OCI-LY3 (cell line): ENCODE results near the gene FAM234A.

Experiments used
- H2AFZ ChIP-seq: fragments of 200-600, 300-600 bp; shearing (Covaris generic); 2 replicates; pipeline ENCODE4 v1.6.0; 2014; ENCODE audit warnings: antibody characterized with exemption, low read depth, low read length
- H3K27ac ChIP-seq: fragments of 200-600, 300-600 bp; sonication (generic); 2 replicates; pipeline ENCODE4 v1.5.1; 2014; ENCODE audit warnings: mild to moderate bottlenecking, low read length, moderate library complexity, mixed read lengths
- H3K27me3 ChIP-seq: fragments of 200-600, 300-600 bp; sonication (generic); 2 replicates; pipeline ENCODE4 v1.6.1; 2014; ENCODE audit warnings: low read depth, low read length, mixed read lengths
- H3K36me3 ChIP-seq: fragments of 200-600, 300-600 bp; sonication (generic); replicated peaks from 2 replicates; pipeline ENCODE3; 2014; ENCODE audit warnings: low read depth, low read length, mixed read lengths
- H3K4me1 ChIP-seq: fragments of 300-600, 200-600 bp; sonication (generic); 2 replicates; pipeline ENCODE4 v1.6.1; 2014; ENCODE audit warnings: low read length, mixed read lengths
- H3K4me2 ChIP-seq: fragments of 200-600, 300-600 bp; sonication (generic); 2 replicates; pipeline ENCODE4 v1.6.1; 2014; ENCODE audit warnings: low read length, mixed read lengths
- H3K4me3 ChIP-seq: fragments of 300-600, 200-600 bp; sonication (generic); 2 replicates; pipeline ENCODE4 v1.5.1; 2014; ENCODE audit warnings: antibody characterized with exemption, mild to moderate bottlenecking, low read length, moderate library complexity
- H3K79me2 ChIP-seq: fragments of 300-600, 200-600 bp; shearing (Covaris generic); 2 replicates; pipeline ENCODE4 v1.6.1; 2014; ENCODE audit warnings: mild to moderate bottlenecking, low read length, mixed read lengths
- H3K9ac ChIP-seq: fragments of 300-600, 200-600 bp; shearing (Covaris generic); 2 replicates; pipeline ENCODE4 v1.6.0; 2014; ENCODE audit warnings: mild to moderate bottlenecking, low read length, moderate library complexity
- H3K9me3 ChIP-seq: fragments of 200-600, 300-600 bp; shearing (Covaris generic); 2 replicates; pipeline ENCODE4 v1.6.1; 2014; ENCODE audit warnings: low read length, mixed read lengths; ENCODE audit not compliant: insufficient read depth
- H4K20me1 ChIP-seq: fragments of 200-600, 300-600 bp; sonication (generic); 2 replicates; pipeline ENCODE4 v1.6.1; 2016; ENCODE audit warnings: low read length, mixed read lengths; ENCODE audit not compliant: insufficient read depth
- EZH2phosphoT487 ChIP-seq: fragments of 200-600 bp; shearing (Covaris generic); IDR thresholded peaks from 2 replicates; pipeline ENCODE4 v1.6.1; 2018; ENCODE audit warnings: antibody characterized with exemption, mixed run types, low read depth
- TF ChIP-seq, protein P1 (sequence below): fragments of 200-600, 300-600 bp; sonication (generic); IDR thresholded peaks from 2 replicates; pipeline ENCODE4 v1.5.1; 2014; ENCODE audit warnings: antibody characterized with exemption, low read length, low read depth

The FAM234A gene

DNA sequence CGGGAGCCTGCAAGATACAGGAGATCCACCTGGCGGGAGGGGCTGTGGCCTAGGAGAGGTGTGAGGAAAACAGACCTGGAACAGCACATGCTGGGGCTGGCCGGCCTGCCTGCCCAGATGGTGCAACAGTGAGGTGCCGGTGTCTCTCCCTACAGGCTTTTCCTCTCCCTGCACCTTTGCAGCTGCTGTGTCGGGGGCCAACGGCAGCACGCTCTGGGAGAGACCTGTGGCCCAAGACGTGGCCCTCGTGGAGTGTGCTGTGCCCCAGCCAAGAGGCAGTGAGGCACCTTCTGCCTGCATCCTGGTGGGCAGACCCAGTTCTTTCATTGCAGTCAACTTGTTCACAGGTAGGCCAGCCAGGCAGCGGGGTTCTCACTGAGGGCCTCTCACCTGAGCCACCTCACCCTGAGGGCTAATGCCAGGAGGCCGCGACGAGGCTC, 25.2 kb downstream of the FAM234A start:
- H4K20me1 ChIP-seq: no peaks in the 10 kb centered on the region
- no peak overlapping the region for H3K9ac ChIP-seq

DNA sequence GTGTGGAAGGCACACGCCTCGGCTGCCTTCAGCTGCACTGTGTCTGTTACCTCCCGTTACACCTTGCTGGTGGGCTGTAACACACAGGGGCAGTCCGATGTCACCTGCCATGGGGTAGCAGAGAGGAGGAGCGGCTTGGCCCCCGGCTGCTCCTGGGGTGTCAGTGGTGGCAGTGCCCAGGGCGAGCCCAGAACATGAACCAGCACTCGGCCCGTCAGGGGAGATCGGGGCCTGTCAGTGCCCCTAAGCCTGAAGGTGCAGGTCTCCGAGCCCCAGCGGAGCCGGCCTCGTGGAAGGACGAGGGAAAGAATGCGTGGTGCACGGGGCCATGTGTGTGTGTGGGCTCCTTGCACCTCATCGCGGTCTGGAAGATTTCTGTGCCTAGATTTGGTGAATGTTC, 25.7 kb downstream of the FAM234A start:
- H3K4me2 ChIP-seq: no peak overlapping the region
- no peak overlapping the region for H3K4me3 ChIP-seq
- no peaks in the 10 kb centered on the region for H3K27me3 ChIP-seq
- H3K4me1 ChIP-seq: peaks cover 20% of the 10 kb centered on the region
- H3K27ac ChIP-seq: no peak overlapping the region
- TF ChIP-seq EZH2phosphoT487: no peak
- TF ChIP-seq, protein P1, sequence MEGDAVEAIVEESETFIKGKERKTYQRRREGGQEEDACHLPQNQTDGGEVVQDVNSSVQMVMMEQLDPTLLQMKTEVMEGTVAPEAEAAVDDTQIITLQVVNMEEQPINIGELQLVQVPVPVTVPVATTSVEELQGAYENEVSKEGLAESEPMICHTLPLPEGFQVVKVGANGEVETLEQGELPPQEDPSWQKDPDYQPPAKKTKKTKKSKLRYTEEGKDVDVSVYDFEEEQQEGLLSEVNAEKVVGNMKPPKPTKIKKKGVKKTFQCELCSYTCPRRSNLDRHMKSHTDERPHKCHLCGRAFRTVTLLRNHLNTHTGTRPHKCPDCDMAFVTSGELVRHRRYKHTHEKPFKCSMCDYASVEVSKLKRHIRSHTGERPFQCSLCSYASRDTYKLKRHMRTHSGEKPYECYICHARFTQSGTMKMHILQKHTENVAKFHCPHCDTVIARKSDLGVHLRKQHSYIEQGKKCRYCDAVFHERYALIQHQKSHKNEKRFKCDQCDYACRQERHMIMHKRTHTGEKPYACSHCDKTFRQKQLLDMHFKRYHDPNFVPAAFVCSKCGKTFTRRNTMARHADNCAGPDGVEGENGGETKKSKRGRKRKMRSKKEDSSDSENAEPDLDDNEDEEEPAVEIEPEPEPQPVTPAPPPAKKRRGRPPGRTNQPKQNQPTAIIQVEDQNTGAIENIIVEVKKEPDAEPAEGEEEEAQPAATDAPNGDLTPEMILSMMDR: no peak
- H3K9me3 ChIP-seq: no peaks in the 10 kb centered on the region
- no peaks in the 10 kb centered on the region for H3K36me3 ChIP-seq
- no peaks in the 10 kb centered on the region for H4K20me1 ChIP-seq
- no peaks in the 10 kb centered on the region for H3K79me2 ChIP-seq
- no peak overlapping the region for H3K9ac ChIP-seq
- H2AFZ ChIP-seq: no peak overlapping the region

More for the DNA sequence above, 25.2 kb downstream of the FAM234A start:
- H3K4me3 ChIP-seq: no peak overlapping the region
- no peak overlapping the region for H3K27ac ChIP-seq
- peaks cover 20% of the 10 kb centered on the region for H3K4me1 ChIP-seq
- H3K9me3 ChIP-seq: no peaks in the 10 kb centered on the region
- no peak overlapping the region for H3K4me2 ChIP-seq
- no peak overlapping the region for H2AFZ ChIP-seq
- no peak for TF ChIP-seq EZH2phosphoT487
- TF ChIP-seq, protein P1: no peak
- no peaks in the 10 kb centered on the region for H3K27me3 ChIP-seq
- no peaks in the 10 kb centered on the region for H3K36me3 ChIP-seq
- H3K79me2 ChIP-seq: no peaks in the 10 kb centered on the region

DNA sequence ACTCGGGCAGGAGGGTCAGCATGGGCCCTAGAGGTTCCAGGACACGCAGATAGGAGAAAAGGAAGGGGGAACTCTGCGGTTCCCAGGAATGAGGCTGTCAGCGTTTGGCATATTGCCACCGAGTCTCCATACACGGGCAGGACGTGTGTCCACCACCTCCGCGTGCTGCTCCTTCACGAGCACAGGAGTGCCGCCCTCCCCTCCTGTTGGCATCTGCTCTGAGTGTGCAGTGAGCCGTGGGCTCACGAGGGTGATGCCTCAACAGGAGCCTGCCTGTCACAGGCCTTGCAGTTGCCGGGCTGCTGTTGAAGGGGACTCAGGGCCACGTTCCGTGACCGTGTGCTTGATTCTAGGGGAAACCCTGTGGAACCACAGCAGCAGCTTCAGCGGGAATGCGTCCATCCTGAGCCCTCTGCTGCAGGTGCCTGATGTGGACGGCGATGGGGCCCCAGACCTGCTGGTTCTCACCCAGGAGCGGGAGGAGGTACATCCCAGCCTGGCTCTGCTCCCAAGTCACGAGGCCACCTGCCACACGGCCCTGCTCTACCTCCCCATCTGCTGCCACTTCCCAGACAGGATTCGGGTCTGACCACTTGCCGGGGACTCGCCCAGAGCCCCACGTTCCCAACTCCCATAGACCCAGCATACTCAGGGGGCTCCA, 26.5 kb downstream of the FAM234A start:
- peaks cover 20% of the 10 kb centered on the region for H3K4me1 ChIP-seq
- H3K9me3 ChIP-seq: no peaks in the 10 kb centered on the region
- H2AFZ ChIP-seq: no peak overlapping the region
- peak overlapping the region; percentile 39 for H3K27ac ChIP-seq
- H3K4me3 ChIP-seq: peak overlapping the region; percentile 13; the same call in 1 of the 2 replicates
- peak overlapping the region; percentile 1; the same call in 1 of the 2 replicates for H3K9ac ChIP-seq
- no peak for TF ChIP-seq EZH2phosphoT487
- TF ChIP-seq, protein P1: no peak
- no peaks in the 10 kb centered on the region for H3K27me3 ChIP-seq
- H3K36me3 ChIP-seq: no peaks in the 10 kb centered on the region
- H3K79me2 ChIP-seq: no peaks in the 10 kb centered on the region
- no peaks in the 10 kb centered on the region for H4K20me1 ChIP-seq
- peak overlapping the region; percentile 58 for H3K4me2 ChIP-seq

DNA sequence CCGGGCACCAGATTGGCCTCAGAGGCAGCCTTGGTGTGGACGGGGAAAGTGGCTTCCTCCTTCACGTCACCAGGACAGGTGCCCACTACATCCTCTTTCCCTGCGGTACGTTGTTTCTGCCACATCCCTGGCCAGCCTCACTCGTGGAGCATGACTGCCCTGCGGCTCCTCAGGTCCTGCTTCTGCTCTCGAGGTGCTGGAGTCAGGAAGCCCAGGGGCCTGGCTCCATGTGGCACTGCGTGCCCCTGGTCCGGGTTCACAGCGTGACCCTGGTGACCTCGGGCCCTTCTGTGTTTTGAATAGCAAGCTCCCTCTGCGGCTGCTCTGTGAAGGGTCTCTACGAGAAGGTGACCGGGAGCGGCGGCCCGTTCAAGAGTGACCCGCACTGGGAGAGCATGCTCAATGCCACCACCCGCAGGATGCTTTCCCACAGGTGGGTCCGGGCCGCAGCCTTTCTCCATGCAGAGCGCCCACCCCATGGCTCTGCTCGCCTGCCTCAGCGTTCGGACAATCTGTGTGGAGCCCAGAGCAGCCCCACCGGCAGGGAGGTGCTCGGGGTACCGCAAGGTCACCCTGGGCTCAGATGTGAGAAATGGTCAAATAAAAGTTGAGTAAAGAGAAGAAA, 27.6 kb downstream of the FAM234A start:
- Histone ChIP-seq H3K9ac (no peak overlapping the region), H3K4me2 (peak overlapping the region; percentile 58), H3K9me3 (no peaks in the 10 kb centered on the region), H3K27me3 (no peaks in the 10 kb centered on the region), H3K79me2 (no peaks in the 10 kb centered on the region), H3K4me1 (peaks cover 20% of the 10 kb centered on the region), H3K36me3 (no peaks in the 10 kb centered on the region), H4K20me1 (no peaks in the 10 kb centered on the region), H2AFZ (no peak overlapping the region), H3K4me3 (no peak overlapping the region), H3K27ac (peak overlapping the region; percentile 39)
- TF ChIP-seq, protein P1: no peak
- TF ChIP-seq EZH2phosphoT487: no peak
